Mesenchymal stem cell (in vitro differentiated cells and primary cell): ENCODE results near the gene ISG20L2.

ENCODE experiments used
- DNase-seq: peaks from one replicate; pipeline ENCODE4 v3.0.0-alpha.2; 2013
- H2AFZ ChIP-seq: one replicate; pipeline ENCODE4 v1.6.1; 2013; ENCODE audit warnings: low read depth, mild to moderate bottlenecking, control low read depth, inconsistent platforms, low read length, moderate library complexity
- H2AK5ac ChIP-seq: 2 replicates; pipeline ENCODE4 v1.6.1; 2013; ENCODE audit warnings: low read length, moderate library complexity, mild to moderate bottlenecking, inconsistent platforms; ENCODE audit not compliant: severe bottlenecking
- H2BK120ac ChIP-seq: one replicate; pipeline ENCODE4 v1.6.1; 2013; ENCODE audit warnings: low read depth, mild to moderate bottlenecking, inconsistent platforms, low read length, moderate library complexity
- H2BK12ac ChIP-seq, 2 experiments: one replicate each; pipeline ENCODE4 v1.6.1; 2013; ENCODE audit warnings: inconsistent platforms in 2 of 2, low read length in 2 of 2, mild to moderate bottlenecking in 2 of 2, moderate library complexity in 2 of 2, control low read depth in 1 of 2
- H2BK15ac ChIP-seq: one replicate; pipeline ENCODE4 v1.6.1; 2013; ENCODE audit warnings: mild to moderate bottlenecking, low read depth, inconsistent platforms; ENCODE audit not compliant: poor library complexity, severe bottlenecking
- H2BK5ac ChIP-seq: 2 replicates; pipeline ENCODE4 v1.6.1; 2013; ENCODE audit warnings: low read depth, mild to moderate bottlenecking, low read length, control low read depth, inconsistent platforms; ENCODE audit not compliant: poor library complexity, severe bottlenecking
- H3K14ac ChIP-seq, 2 experiments: one replicate each; pipeline ENCODE4 v1.6.1; 2013; ENCODE audit warnings: inconsistent platforms in 2 of 2, low read length in 2 of 2, control low read depth in 1 of 2, mild to moderate bottlenecking in 1 of 2, moderate library complexity in 1 of 2
- H3K18ac ChIP-seq, 2 experiments: one replicate each; pipeline ENCODE4 v1.6.1; 2013; ENCODE audit warnings: inconsistent platforms in 2 of 2, low read length in 2 of 2, control low read depth in 1 of 2, low read depth in 1 of 2, mild to moderate bottlenecking in 1 of 2
- H3K23ac ChIP-seq, 2 experiments: one replicate each; pipeline ENCODE4 v1.6.1; 2013; ENCODE audit warnings: inconsistent platforms in 2 of 2, low read length in 2 of 2, mild to moderate bottlenecking in 2 of 2, moderate library complexity in 2 of 2, control low read depth in 1 of 2
- H3K27ac ChIP-seq: 2 replicates; pipeline ENCODE4 v1.5.1; 2013; ENCODE audit warnings: mild to moderate bottlenecking, moderate library complexity, low read length, control low read depth, inconsistent platforms; ENCODE audit not compliant: poor library complexity, severe bottlenecking
- H3K27me3 ChIP-seq, 2 experiments: 2 replicates each; pipeline versions ENCODE4 v1.6.1 to v1.7.0; 2013; ENCODE audit warnings: low read length in 2 of 2, mild to moderate bottlenecking in 2 of 2, moderate library complexity in 2 of 2, control low read depth in 1 of 2, inconsistent platforms in 1 of 2; ENCODE audit not compliant: control insufficient read depth in 1 of 2, insufficient read depth in 1 of 2
- H3K36me3 ChIP-seq, 2 experiments: 2 replicates each; pipeline versions ENCODE4 v1.6.1 to v1.7.0; 2013; ENCODE audit warnings: low read length in 2 of 2, control low read depth in 1 of 2, inconsistent platforms in 1 of 2, low read depth in 1 of 2, mild to moderate bottlenecking in 1 of 2; ENCODE audit not compliant: insufficient read depth in 2 of 2, control insufficient read depth in 1 of 2
- H3K4ac ChIP-seq, 2 experiments: one replicate each; pipeline ENCODE4 v1.6.1; 2013; ENCODE audit warnings: inconsistent platforms in 2 of 2, low read length in 2 of 2, mild to moderate bottlenecking in 2 of 2, moderate library complexity in 2 of 2, control low read depth in 1 of 2, low read depth in 1 of 2
- H3K4me1 ChIP-seq: 2 replicates; pipeline ENCODE4 v1.6.1; 2013; ENCODE audit warnings: low read depth, low read length, control low read depth; ENCODE audit not compliant: control insufficient read depth, insufficient read depth
- H3K4me2 ChIP-seq: 2 replicates; pipeline ENCODE4 v1.6.1; 2013; ENCODE audit warnings: low read length, mild to moderate bottlenecking, inconsistent platforms; ENCODE audit not compliant: poor library complexity, severe bottlenecking
- H3K4me3 ChIP-seq, 2 experiments: 2 replicates each; pipeline versions ENCODE4 v1.5.1 to v1.7.0; 2013; ENCODE audit warnings: low read length in 2 of 2, mild to moderate bottlenecking in 2 of 2, control low read depth in 1 of 2, low read depth in 1 of 2; ENCODE audit not compliant: insufficient read depth in 1 of 2
- H3K79me1 ChIP-seq: replicated peaks from 2 replicates; pipeline ENCODE4 v1.6.1; 2013; ENCODE audit warnings: mild to moderate bottlenecking, control low read depth, low read length, inconsistent platforms; ENCODE audit not compliant: poor library complexity, severe bottlenecking
- H3K9ac ChIP-seq: 2 replicates; pipeline ENCODE4 v1.7.0; 2013; ENCODE audit warnings: mild to moderate bottlenecking, low read length, moderate library complexity
- H3K9me3 ChIP-seq: 2 replicates; pipeline ENCODE4 v1.7.0; 2013; ENCODE audit warnings: mild to moderate bottlenecking, low read length; ENCODE audit not compliant: control insufficient read depth
- H4K8ac ChIP-seq: one replicate; pipeline ENCODE4 v1.6.1; 2013; ENCODE audit warnings: inconsistent platforms, mild to moderate bottlenecking, low read length, moderate library complexity
- H4K91ac ChIP-seq: one replicate; pipeline ENCODE4 v1.6.1; 2013; ENCODE audit warnings: mild to moderate bottlenecking, low read length, inconsistent platforms
- WGBS: methylation state at CpG from one replicate; pipeline ENCODE4 v1.1.7; 2013; ENCODE audit warnings: mixed read lengths; 5-methylcytosine and 5-hydroxymethylcytosine counted together

Gene ISG20L2

DNA sequence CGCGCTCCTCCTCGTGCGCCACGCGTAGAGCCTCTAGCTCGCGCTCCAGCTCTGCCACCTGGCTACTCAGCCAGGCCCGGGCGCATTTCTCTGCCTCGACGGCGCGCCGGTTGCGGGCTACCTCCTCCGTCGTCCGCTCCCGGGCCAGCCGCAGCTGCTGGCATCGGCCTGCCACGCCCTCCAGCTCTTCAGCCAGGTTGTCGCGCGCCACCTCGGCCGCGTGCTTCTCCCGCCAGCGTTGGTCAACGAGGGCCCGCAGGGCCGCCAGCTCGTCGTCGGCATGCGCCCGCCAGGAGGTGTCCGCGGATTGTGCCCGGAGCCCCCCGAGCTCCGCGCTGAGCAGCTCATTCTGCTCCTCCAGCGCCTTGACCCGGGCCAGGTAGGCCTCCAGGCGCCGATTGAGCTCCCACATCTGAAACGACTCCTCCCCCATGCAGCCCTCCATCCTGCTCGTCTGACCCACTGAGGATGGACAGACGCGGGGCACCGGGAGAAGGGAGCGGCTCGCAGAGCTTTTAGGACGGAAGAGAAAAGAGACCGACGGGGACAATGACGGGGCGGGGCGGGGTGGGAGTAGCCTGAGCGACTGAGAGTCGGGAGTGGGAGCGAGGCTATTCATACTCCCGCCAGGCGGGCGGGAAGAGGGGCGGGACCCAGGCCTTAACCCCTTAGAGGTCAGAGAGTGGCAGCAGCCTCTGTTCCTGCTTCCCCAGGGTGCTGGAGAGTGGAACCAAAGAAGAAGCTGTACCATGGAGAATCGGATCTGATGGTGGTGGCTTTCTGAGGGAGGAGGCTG lies 51.5 kb downstream of the ISG20L2 start, which contains the start of gene NES:
TSS of gene NES (minus strand) at position 588 of the 796 bp plus-strand sequence. CDS start at position 445, 143 bp downstream.
- H3K23ac ChIP-seq = peak within 1 kb of the TSS in 1 of 2 experiments; percentile 99
- peak within 1 kb of the TSS; percentile 34 for H2AFZ ChIP-seq
- H2BK120ac ChIP-seq = peak within 1 kb of the TSS; percentile 81
- peak; percentile 90 for DNase-seq
- under 1% methylated on average over 54 of the region's 70 CpGs for WGBS
- H3K4ac ChIP-seq = peak within 1 kb of the TSS; percentile 84 to 97
- peaks cover 0 to 26% of the 10 kb centered on the region in 2 experiments for H3K27me3 ChIP-seq
- peak within 1 kb of the TSS; percentile 42 for H3K27ac ChIP-seq
- peak within 1 kb of the TSS; percentile 88 to 99 for H3K18ac ChIP-seq
- H3K14ac ChIP-seq = peak within 1 kb of the TSS in 1 of 2 experiments; percentile 50
- peak within 1 kb of the TSS; percentile 76 for H3K9ac ChIP-seq
- peak within 1 kb of the TSS; percentile 47 for H2AK5ac ChIP-seq
- peak within 1 kb of the TSS; percentile 82 for H2BK15ac ChIP-seq
- peaks cover 20 to 25% of the 10 kb centered on the region in 2 experiments for H3K36me3 ChIP-seq
- H3K4me3 ChIP-seq = peak within 1 kb of the TSS; percentile 62 to 74
- peak within 1 kb of the TSS; percentile 22 to 99 for H2BK12ac ChIP-seq
- H3K4me2 ChIP-seq = peak within 1 kb of the TSS; percentile 79
- H4K8ac ChIP-seq = peak within 1 kb of the TSS; percentile 74
- no peak within 1 kb of the TSS for H2BK5ac ChIP-seq
- peak within 1 kb of the TSS; percentile 88 for H4K91ac ChIP-seq
- no peaks in the 10 kb centered on the region for H3K9me3 ChIP-seq
- peaks cover 43% of the 10 kb centered on the region for H3K4me1 ChIP-seq
- peaks cover 13% of the 10 kb centered on the region for H3K79me1 ChIP-seq

DNA sequence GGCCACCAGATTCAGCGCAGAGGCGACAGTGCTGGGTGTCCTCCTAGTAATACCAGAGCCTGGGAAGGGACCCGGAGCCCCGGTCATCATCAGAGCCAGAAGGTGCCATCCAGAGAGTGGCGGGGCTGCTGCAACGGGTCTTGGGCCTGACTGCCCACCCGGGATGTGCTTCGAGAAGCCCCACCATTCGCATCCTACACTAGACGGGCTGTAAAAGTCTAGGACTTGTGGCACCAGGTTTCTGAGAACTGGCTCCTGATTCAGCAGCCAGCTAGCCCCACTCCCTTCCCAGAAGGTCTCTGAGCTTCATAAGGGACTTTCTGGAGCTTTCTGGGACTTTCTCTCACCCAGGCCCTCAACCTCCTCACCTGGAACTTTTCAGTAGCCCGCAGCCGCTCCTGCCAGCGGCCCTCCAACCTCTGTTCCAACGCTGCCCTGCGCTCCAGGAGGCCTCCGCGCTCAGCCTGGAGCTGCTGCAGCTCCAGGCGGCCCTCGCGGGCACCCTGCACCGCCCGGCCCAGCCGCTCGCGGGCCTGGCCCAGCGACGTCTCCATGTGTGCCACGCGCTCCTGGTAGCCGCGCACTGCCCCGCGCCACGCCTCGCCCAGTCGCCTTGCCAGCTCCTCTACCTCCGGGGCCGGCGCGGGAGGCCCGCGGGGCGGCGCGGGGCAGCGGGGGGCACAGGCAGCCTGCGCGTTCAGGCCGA lies 52.3 kb downstream of the ISG20L2 start:
- Histone ChIP-seq H3K36me3 (peaks cover 25 to 28% of the 10 kb centered on the region in 2 experiments), H2BK5ac (no peak overlapping the region), H2AK5ac (no peak overlapping the region), H2BK120ac (peak overlapping the region; percentile 81), H3K27ac (peak overlapping the region; percentile 35), H2BK12ac (peak overlapping the region in 1 of 2 experiments; percentile 43), H3K9ac (peak overlapping the region; percentile 76), H3K79me1 (peaks cover 13% of the 10 kb centered on the region), H3K4me3 (peak overlapping the region; percentile 62 to 74), H3K4me1 (peaks cover 43% of the 10 kb centered on the region), H2BK15ac (peak overlapping the region; percentile 82), H4K91ac (peak overlapping the region; percentile 88), H3K23ac (peak overlapping the region in 1 of 2 experiments; percentile 99), H3K9me3 (no peaks in the 10 kb centered on the region), H3K4ac (peak overlapping the region; percentile 84 to 97), H3K14ac (peak overlapping the region in 1 of 2 experiments; percentile 82), H3K27me3 (peaks cover 0 to 18% of the 10 kb centered on the region in 2 experiments), H2AFZ (peak overlapping the region; percentile 33), H4K8ac (peak overlapping the region; percentile 72), H3K18ac (peak overlapping the region; percentile 88 to 99), H3K4me2 (peak overlapping the region; percentile 79)
- WGBS = under 1% methylated on average over 42 of the region's 49 CpGs
- DNase-seq = peak; percentile 51

DNA sequence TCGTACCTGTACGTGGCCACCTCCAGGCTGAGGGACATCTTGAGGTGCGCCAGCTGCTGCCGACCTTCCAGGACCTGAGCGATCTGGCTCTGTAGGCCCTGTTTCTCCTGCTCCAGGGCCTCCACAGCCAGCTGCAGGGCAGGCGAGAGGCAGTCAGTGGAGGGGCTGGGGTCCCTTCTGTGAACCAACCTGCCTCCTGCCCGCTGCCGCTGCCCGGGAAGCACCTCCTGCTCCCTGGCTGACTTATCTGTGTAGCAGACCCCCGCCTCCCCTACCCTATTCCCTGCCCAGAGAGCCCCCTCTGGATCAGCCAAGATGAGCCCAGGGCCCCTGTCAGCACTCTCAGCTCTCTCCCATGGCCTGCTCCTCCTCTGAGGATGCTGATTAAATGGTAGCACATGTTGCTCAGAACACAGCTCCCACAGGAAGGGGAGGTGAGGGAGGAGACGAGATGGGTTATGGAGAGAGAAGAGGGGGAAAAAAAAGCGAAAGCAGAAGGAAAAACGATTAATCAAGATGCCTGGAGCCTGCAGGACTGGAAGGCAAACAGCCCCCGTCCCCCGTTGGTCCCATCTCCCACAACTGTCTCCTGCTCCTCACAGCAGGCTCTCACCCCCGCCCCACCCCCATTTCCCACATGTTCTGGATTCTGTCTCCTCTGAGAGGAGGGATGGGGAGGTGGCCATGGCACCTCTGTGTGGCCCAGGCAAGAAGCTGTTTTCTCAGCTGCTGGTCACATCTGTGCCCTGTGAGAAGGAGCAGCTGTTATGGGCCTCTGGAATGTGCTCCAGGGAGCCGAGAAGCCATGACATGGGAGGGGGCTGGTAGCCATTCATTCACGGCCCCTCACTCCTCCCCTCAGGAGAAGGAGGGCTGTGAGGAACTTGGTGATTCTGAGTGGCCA lies 53.1 kb downstream of the ISG20L2 start:
- Histone ChIP-seq H3K4ac (peak overlapping the region; percentile 38 to 97), H3K9ac (peak overlapping the region; percentile 76), H3K79me1 (peaks cover 13% of the 10 kb centered on the region), H3K27ac (peak overlapping the region; percentile 35), H2BK120ac (peak overlapping the region; percentile 81), H2AK5ac (peak overlapping the region; percentile 10), H2BK15ac (no peak overlapping the region), H2BK12ac (peak overlapping the region in 1 of 2 experiments; percentile 27), H2BK5ac (no peak overlapping the region), H3K4me2 (peak overlapping the region; percentile 79), H4K91ac (peak overlapping the region; percentile 3), H3K18ac (peak overlapping the region; percentile 88 to 99), H2AFZ (no peak overlapping the region), H3K4me3 (peak overlapping the region; percentile 62 to 74), H3K4me1 (peaks cover 45% of the 10 kb centered on the region), H3K27me3 (peaks cover 0 to 14% of the 10 kb centered on the region in 2 experiments), H3K9me3 (no peaks in the 10 kb centered on the region), H3K23ac (peak overlapping the region in 1 of 2 experiments; percentile 73), H3K36me3 (peaks cover 32 to 33% of the 10 kb centered on the region in 2 experiments), H4K8ac (peak overlapping the region; percentile 10), H3K14ac (peak overlapping the region in 1 of 2 experiments; percentile 82)
- 73% methylated on average over 10 of the region's 18 CpGs for WGBS
- peak; percentile 62 for DNase-seq
